Umbilical cord (tissue), 2 donors: ENCODE data around the gene GNAQ. TPM values are rescaled to one million over a fixed set of nuclear protein-coding genes. Genes with fewer than 3 reads are reported as not detected.
A peak's percentile ranks its signal among the peaks of the same experiment; 100 is the strongest.
"Not testable (repeated sequence)": the region's sequence is repeated elsewhere in the genome, so short reads cannot be mapped to it uniquely, and the experiment has no call there.

Experiments
- DNase-seq: peaks from one replicate; pipeline ENCODE4 v3.0.0-alpha.2; 2015; ENCODE audit warnings: low spot score
- total RNA-seq: library from RNA; depleted of rRNA; stranded (reverse); fragments of >200 nt; gene quantifications from one replicate; pipeline ENCODE4 v1.2.3, GENCODE V29; 2014; ENCODE audit warnings: low replicate concordance; ENCODE audit not compliant: insufficient read depth

GNAQ gene
- total RNA-seq: 62.4 TPM

GRCh38 chr9:78031444-78031892 is at the start of gene GNAQ:
TSS of gene GNAQ (minus strand) at chr9:78031811. CDS start at chr9:78031235, 576 bp downstream.
- no peak for DNase-seq

- no peak for DNase-seq
Observed at GRCh38 chr9:78074385-78075291, 43.0 kb upstream of the GNAQ start.

DNA sequence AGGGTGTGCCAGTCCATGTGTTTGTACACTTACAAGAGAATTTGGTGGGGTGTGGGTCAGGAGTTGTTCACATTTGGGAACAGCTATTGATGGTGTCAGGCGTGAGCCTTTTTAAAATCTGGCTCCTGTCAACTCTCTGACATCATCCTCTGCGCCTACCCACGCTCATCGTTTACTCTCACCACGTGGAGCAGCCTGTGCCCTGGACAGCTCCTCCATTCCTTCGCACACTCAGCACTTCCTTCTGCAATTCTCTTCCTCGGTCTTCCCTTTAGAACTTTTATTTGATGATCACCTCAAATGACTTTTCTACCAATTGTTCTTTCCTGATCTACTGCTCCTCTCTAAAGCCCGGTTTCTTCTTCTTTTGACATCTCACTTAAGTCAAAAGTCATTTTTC is 42.1 kb upstream of the GNAQ start:
- DNase-seq: no peak

DNA sequence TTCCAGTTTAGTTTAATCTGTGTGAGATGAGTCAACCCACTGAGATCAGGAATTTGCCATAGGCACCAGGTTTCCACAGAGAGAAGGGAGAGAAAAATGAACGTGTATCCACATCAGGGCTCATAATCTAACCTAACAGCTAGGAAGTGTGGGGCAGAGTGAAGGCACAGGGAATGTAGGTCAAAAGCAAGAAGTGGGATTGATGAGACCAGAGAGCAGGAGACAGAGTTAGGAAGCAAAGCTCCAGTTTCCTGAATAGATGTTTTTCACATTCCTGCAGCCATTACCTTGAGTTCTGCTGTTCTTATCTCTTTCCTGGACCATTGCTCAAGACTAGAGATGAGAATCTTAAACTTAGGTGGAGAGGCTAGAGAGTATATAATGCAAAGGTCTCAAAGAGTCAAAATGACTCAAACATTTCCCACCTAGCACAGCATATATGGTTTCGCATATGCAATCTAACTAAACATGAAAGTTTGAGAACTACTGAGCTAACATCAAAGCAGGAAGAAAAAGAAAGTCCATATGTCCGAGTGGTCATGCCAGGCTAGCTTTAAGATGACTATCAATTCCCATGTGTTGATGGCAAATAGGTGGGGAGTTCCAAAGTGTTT is 41.1 kb upstream of the GNAQ start:
- no peak for DNase-seq

DNA sequence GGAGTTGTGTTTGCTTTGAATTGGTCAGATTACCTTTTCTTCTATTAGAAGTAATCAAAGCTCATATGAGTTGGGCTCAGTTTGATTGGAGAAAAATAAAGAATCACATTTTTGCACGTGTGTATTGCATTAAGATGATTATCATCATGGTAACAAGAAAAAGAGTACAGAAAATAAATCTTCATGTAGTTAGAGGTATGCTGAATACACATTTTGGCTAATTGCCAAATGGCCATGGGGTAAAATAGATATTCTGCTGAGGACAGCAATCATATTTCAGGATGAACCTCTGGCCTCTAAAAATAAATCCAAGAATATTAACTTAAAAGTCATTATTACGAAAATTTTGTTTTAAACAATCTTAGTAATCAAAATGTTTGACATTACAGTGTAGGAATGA is 38.9 kb upstream of the GNAQ start:
- peak; percentile 54 for DNase-seq

DNA sequence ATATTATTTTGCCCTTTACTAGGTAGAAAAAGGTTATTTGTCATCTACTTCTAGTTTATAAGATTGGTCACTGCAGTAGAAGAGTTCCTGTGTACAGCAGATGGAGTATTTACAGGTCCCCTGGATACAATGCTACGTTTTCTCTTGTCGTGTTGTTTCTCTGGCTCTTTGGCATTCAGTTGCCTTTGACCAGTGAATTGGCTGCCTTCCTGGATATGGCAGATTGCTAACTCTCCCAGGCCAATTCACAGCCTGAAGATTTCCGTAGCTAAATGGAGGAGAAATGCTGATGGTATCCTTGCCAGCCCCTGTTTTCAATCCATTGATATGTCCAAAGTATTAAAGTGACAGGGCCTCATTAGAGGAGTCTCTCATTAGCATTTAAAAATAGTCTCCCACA is 32.5 kb upstream of the GNAQ start:
- no peak for DNase-seq

- no peak for DNase-seq
Observed at GRCh38 chr9:78062710-78063109, 31.1 kb upstream of the GNAQ start.

GRCh38 chr9:78054218-78054617 is 22.6 kb upstream of the GNAQ start:
- DNase-seq: not testable (repeated sequence)

DNA sequence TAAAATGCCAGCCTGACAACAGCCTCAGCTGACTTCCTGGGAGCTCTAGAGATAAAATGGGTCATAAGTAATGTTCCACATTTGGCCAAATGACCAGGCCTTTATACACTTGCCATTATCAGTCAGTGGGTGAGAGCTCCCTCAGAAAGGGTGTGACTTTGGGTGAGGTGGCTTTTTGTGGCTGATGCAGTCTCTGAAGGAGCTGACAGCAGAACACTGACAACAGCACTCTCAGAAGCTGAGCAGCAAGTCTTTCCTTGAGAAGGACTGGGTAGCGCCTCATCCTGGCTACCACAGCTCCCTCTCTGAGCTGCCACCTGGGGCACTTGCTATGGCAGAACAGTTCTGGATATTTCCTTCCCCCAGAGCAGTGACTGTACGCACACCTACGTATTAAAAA is 22.0 kb upstream of the GNAQ start:
- no peak for DNase-seq

DNA sequence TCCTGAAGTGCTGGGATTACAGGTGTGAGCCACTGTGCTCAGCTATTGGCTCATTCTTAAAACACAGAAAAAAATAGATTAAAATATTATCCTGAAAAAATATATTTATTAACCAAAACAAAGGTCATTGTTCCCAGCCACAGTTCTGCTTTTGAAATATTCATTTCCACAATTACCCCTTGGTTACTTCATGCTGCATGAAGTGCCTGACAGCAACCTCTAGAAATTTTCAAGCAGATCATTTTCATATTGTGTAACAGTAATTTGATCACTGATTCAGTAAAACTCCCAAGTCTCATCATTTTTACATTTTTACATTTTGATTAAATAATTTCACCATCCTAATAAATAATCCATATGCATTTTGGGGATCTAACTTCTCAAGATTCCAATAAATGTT is 18.8 kb upstream of the GNAQ start:
- no peak for DNase-seq

- DNase-seq: no peak
Observed at GRCh38 chr9:78049484-78049883, 17.9 kb upstream of the GNAQ start.

- no peak for DNase-seq
Observed at GRCh38 chr9:78047106-78047505, 15.5 kb upstream of the GNAQ start.

DNA sequence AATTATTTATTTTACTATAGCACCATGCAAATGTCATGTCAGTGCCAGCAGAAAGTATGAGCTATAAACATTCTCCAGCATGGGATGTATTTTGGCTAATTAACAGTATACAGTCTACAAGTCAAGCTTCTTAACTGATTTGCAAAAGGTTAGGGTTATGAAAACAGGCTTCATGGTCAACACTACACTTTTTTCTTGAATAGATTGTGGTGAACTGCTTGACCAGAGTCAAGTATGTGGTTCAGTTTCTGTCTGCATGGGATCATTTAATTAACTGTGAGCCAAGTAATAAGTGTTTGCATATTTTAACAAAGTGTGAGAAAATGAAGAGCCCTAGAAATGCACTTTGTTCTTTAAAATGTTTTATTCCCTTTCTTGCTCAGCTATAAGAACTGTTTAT is 14.5 kb upstream of the GNAQ start:
- DNase-seq: no peak

- no peak for DNase-seq
Observed at GRCh38 chr9:78044886-78045285, 13.3 kb upstream of the GNAQ start.

DNA sequence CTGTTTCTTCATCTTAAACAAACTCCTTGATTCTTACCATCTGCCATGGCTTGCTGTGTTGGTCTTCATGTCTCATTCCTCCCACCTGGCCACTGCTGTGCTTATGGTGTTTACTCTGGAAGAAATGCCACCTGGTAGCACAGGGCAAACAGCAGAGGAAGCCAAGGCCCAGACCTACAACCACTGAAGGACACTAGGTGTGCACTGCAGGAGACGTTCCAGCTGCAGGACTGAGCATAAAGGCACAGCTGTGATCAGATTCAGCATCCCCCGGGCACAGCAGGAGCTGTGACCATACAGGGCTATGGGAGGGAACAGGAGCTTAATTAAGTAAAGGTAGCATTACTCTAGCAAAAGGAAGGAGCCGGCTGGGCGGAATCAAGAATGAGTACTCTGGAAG is 12.6 kb upstream of the GNAQ start:
- DNase-seq: no peak

DNA sequence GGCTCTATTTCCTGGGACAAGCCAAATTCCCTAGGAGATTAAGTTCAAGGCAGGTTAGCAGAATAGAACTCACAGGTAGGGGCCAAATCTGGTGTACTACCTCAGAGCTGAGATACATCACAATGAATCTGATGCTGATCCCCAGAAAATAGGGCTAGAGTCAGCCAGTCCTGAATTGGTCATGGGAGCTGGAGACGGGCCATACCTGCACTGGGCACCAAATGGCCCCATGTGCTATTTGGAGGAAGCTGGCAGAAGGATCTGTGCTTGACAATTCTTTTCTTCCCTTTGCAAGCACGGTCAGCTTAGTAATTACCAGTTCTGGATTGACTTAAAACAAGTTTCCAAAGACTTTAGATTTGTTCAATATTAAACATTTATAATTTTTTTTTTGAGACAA is 10.4 kb upstream of the GNAQ start:
- DNase-seq: no peak

GRCh38 chr9:78040726-78041125 is 9.1 kb upstream of the GNAQ start:
- peak; percentile 30 for DNase-seq

DNA sequence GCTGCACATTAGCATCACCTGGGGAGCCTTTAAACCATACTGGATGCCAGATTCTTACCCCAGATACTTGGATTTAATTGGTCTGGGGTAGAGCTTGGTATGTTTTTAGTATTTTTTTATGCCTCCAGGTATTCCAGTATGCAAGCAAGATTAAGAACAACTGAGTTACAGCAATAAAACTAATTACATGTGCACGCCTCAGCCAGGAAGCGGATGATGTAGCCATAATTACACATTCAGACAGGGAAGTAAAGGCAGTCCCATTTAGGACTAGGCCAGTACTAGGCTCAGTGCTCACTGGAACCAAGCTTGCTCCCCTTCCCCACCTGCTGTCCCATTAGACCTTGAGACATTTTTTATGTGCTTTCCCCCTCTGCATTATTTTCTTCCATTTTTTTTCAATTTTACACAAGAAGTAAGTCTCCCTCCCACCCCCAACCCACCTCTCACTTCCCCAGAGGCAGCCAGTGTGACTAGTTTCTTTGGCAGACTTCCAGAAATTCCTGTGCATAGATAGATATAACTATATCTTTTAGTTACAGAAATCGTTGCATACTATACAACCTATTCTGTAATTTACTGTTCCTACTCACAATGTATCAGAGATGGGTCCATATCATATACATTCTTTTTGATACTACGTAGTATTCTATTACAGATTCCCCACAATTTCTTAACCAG is 7.1 kb upstream of the GNAQ start:
- peak; percentile 34 for DNase-seq

- peak; percentile 91 for DNase-seq
Observed at GRCh38 chr9:78035383-78035993, 3.9 kb upstream of the GNAQ start.

GRCh38 chr9:78033870-78034269 is 2.3 kb upstream of the GNAQ start:
- DNase-seq: no peak

GRCh38 chr9:78032730-78033457 is 1.3 kb upstream of the GNAQ start:
- no peak for DNase-seq
